IMR-90 (cell line): ENCODE results near the gene ADAMTSL2. TPM values are rescaled to one million over a fixed set of nuclear protein-coding genes. Genes with fewer than 3 reads are reported as not detected.

Source experiments
- ATAC-seq: fragments of 200-7000 bp; cut with Tn5 transposase; 2 replicates; pipeline ENCODE4 v1.9.1; 2020; ENCODE audit warnings: low read depth, mild to moderate bottlenecking, moderate library complexity
- BruUV-seq: library from RNA; stranded (reverse); fragments of 400-500 nt; replicated peaks from 2 replicates; lab custom pipeline; 2021; lab: Mats Ljungman, UMichigan
- CTCF ChIA-PET: fragments of 300-600 bp; formaldehyde crosslinking; extraction: SDS; loops from one replicate; lab custom pipeline; 2021; ENCODE audit warnings: antibody characterized with exemption; lab: Yijun Ruan, JAX
- POLR2A ChIA-PET: fragments of 300-600 bp; sonication (Branson Sonifier 250); formaldehyde crosslinking; loops from one replicate; lab custom pipeline; 2022; ENCODE audit warnings: antibody characterized with exemption; ENCODE audit not compliant: unreplicated experiment; lab: Charles Lee
- DNase-seq: peaks from one replicate; pipeline ENCODE4 v3.0.0; 2013
- H2AFZ ChIP-seq: replicated peaks from 2 replicates; pipeline ENCODE3; 2013; ENCODE audit warnings: low read length, mild to moderate bottlenecking; ENCODE audit not compliant: poor library complexity
- H2AK5ac ChIP-seq: 2 replicates; pipeline ENCODE4 v1.6.1; 2013; ENCODE audit warnings: low read depth, low read length, inconsistent platforms
- H2AK9ac ChIP-seq: replicated peaks from 2 replicates; pipeline ENCODE3; 2013; ENCODE audit warnings: mild to moderate bottlenecking, low read depth, low read length, moderate library complexity; ENCODE audit not compliant: poor library complexity
- H2BK120ac ChIP-seq: 2 replicates; pipeline ENCODE4 v1.6.1; 2013; ENCODE audit warnings: low read depth, low read length, inconsistent platforms
- H2BK15ac ChIP-seq: 3 replicates; pipeline ENCODE4 v1.6.1; 2013; ENCODE audit warnings: low read depth, low read length, inconsistent platforms
- H2BK20ac ChIP-seq: 2 replicates; pipeline ENCODE4 v1.6.1; 2013; ENCODE audit warnings: low read depth, mild to moderate bottlenecking, inconsistent platforms, low read length, moderate library complexity
- H2BK5ac ChIP-seq: 2 replicates; pipeline ENCODE4 v1.6.1; 2013; ENCODE audit warnings: mild to moderate bottlenecking, low read depth, low read length, inconsistent platforms; ENCODE audit not compliant: poor library complexity, severe bottlenecking
- H3K14ac ChIP-seq: replicated peaks from 2 replicates; pipeline ENCODE4 v1.6.1; 2013; ENCODE audit warnings: low read depth, low read length, inconsistent platforms
- H3K18ac ChIP-seq: 2 replicates; pipeline ENCODE4 v1.6.1; 2013; ENCODE audit warnings: low read depth, low read length, control low read depth
- H3K23ac ChIP-seq: 2 replicates; pipeline ENCODE4 v1.6.1; 2013; ENCODE audit warnings: low read depth, low read length, inconsistent platforms
- H3K27ac ChIP-seq: 2 replicates; pipeline ENCODE4 v1.5.1; 2013; ENCODE audit warnings: mild to moderate bottlenecking, control low read depth, low read length; ENCODE audit not compliant: insufficient read depth
- H3K27me3 ChIP-seq: 2 replicates; pipeline ENCODE4 v1.6.1; 2013; ENCODE audit warnings: low read length; ENCODE audit not compliant: control insufficient read depth, insufficient read depth
- H3K36me3 ChIP-seq: 2 replicates; pipeline ENCODE4 v1.6.1; 2013; ENCODE audit warnings: low read length, mixed read lengths; ENCODE audit not compliant: control insufficient read depth, insufficient read depth
- H3K4ac ChIP-seq: 2 replicates; pipeline ENCODE4 v1.6.1; 2013; ENCODE audit warnings: low read depth, low read length, inconsistent platforms
- H3K4me1 ChIP-seq: 2 replicates; pipeline ENCODE4 v1.6.1; 2013; ENCODE audit warnings: low read length, mixed read lengths; ENCODE audit not compliant: control insufficient read depth, insufficient read depth
- H3K4me2 ChIP-seq: 2 replicates; pipeline ENCODE4 v1.6.1; 2013; ENCODE audit warnings: low read depth, mild to moderate bottlenecking, control low read depth, low read length, moderate library complexity
- H3K4me3 ChIP-seq: 2 replicates; pipeline ENCODE4 v1.5.1; 2013; ENCODE audit warnings: low read depth, mild to moderate bottlenecking, control low read depth, low read length, moderate library complexity; ENCODE audit not compliant: insufficient read depth
- H3K56ac ChIP-seq: 2 replicates; pipeline ENCODE4 v1.6.1; 2013; ENCODE audit warnings: low read length, inconsistent platforms; ENCODE audit not compliant: insufficient read depth; ENCODE audit errors: extremely low read depth
- H3K79me1 ChIP-seq, 2 experiments: 2 replicates each; pipeline ENCODE4 v1.6.1; 2013; ENCODE audit warnings: low read length in 2 of 2, inconsistent platforms in 1 of 2, low read depth in 1 of 2
- H3K9ac ChIP-seq: 2 replicates; pipeline ENCODE4 v1.6.1; 2013; ENCODE audit warnings: low read depth, low read length, control low read depth
- H3K9me1 ChIP-seq: 2 replicates; pipeline ENCODE4 v1.6.1; 2013; ENCODE audit warnings: low read length, inconsistent platforms; ENCODE audit not compliant: insufficient read depth
- H3K9me3 ChIP-seq: 2 replicates; pipeline ENCODE4 v1.6.1; 2013; ENCODE audit warnings: low read length; ENCODE audit not compliant: control insufficient read depth, insufficient read depth
- H4K20me1 ChIP-seq: 2 replicates; pipeline ENCODE4 v1.6.1; 2013; ENCODE audit warnings: low read length, inconsistent platforms; ENCODE audit not compliant: insufficient read depth
- H4K5ac ChIP-seq: 2 replicates; pipeline ENCODE4 v1.6.1; 2013; ENCODE audit warnings: mild to moderate bottlenecking, low read depth, low read length, control low read depth
- H4K8ac ChIP-seq, 2 experiments: 2 replicates each; pipeline ENCODE4 v1.6.1; 2013; ENCODE audit warnings: low read depth in 2 of 2, low read length in 2 of 2, control low read depth in 1 of 2, inconsistent platforms in 1 of 2
- H4K91ac ChIP-seq: 2 replicates; pipeline ENCODE4 v1.6.1; 2013; ENCODE audit warnings: low read depth, low read length, inconsistent platforms; ENCODE audit not compliant: insufficient read depth
- MAZ ChIP-seq: IDR thresholded peaks from 2 replicates; pipeline ENCODE4 v1.6.1; 2012; ENCODE audit warnings: low read depth, mild to moderate bottlenecking, low read length, improper control_type of control experiment, moderate library complexity, borderline replicate concordance
- MXI1 ChIP-seq: IDR thresholded peaks from 2 replicates; pipeline ENCODE4 v1.6.1; 2012; ENCODE audit warnings: low read depth, mild to moderate bottlenecking, low read length, moderate library complexity, borderline replicate concordance
- USF2 ChIP-seq: fragments of 150-350 bp; IDR thresholded peaks from 2 replicates; pipeline ENCODE4 v1.6.1; 2017; ENCODE audit warnings: mild to moderate bottlenecking, antibody characterized with exemption, low read length, low read depth
- WGBS, 2 experiments: methylation state at CpG; one replicate each; pipeline versions ENCODE4 v1.1.5 to v1.1.7; 2013; ENCODE audit warnings: missing lambda C conversion rate in 2 of 2; ENCODE audit not compliant: insufficient read length in 1 of 2; ENCODE audit errors: extremely low coverage in 2 of 2; 5-methylcytosine and 5-hydroxymethylcytosine counted together
- dilution Hi-C: fragments of 300-500 bp; cut with HindIII; formaldehyde crosslinking; loops from one replicate; pipeline ENCODE4 v1.14.3; 2018; ENCODE audit warnings: low sequenced_read_pairs; ENCODE audit not compliant: unreplicated experiment
- in situ Hi-C: fragments of 300-500 bp; cut with MboI; formaldehyde crosslinking; loops from 3 replicates; pipeline ENCODE4 v1.14.3; 2019; ENCODE audit warnings: low sequenced_read_pairs, inconsistent platforms, mixed read lengths
- intact Hi-C: fragments of 100-400 bp; cut with micrococcal nuclease; formaldehyde crosslinking; loops from 2 replicates; pipeline ENCODE4 v1.10.0; 2022
- polyA plus RNA-seq, 3 experiments: library from polyadenylated mRNA; depleted of rRNA; stranded (reverse); fragments of >200 nt; gene quantifications; 2 replicates each; pipeline ENCODE4 v1.2.3, GENCODE V29; 2012; ENCODE audit warnings: low replicate concordance in 1 of 3
- total RNA-seq: library from RNA; depleted of rRNA; stranded (reverse); fragments of >200 nt; gene quantifications from 2 replicates; pipeline ENCODE4 v1.2.3, GENCODE V29; 2012

Gene ADAMTSL2
- total and polyA plus RNA-seq, 2 of the 4 experiments (the other 2 are of a cell fraction) = not detected

DNA sequence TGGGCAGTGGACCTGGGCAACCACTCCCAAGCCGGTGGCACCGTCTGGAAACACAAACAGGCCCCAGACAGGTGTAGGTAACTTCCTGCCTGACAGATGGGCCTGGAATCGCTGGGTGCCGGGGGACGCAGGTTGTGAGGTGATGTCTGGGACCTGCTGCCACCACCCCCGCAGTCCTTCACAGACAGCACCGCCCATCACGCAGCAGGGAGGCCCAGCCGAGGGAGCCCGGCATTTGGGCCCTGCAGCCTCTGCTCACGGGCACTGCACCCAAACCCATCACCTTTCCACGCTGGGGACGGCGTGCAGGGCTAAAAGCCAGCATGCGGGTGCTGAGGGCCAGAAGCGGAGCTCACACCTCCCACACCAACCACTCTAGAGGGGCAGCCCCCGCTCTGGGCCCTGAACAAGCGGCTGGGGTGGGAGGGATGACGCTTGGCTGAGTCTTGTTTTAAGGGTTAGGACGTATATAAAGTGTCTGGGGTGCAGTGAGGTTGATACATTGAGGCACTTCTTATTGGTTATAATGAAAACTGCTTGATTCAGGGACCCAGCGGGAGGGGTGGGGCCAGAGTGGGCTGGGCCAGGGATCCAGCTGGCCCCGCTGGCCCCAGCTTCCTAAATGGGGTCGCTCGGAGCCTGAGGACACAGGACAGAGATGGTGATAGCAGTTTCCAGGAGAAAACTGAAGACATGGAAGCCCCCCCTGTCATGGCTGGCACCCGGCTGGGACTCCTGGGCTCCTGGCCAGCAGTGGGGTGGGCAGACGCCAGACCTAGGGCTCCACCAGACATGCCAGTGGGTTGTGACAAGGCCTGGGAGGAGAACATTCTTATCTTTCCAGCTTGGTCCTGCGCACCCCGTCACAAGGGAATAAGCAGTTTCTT lies 21.0 kb upstream of the ADAMTSL2 start:
- 47% methylated on average over 6 of the region's 28 CpGs; no CpG with 5 or more reads in 1 of the 2 experiments for WGBS, 2 experiments
- peaks cover 3% of the 10 kb centered on the region; the same call in 1 of the 2 replicates for H4K20me1 ChIP-seq
- no peak overlapping the region for H2BK20ac ChIP-seq
- peaks cover 5% of the 10 kb centered on the region; the same call in 1 of the 2 replicates for H3K4me1 ChIP-seq
- no peak overlapping the region for H4K5ac ChIP-seq
- peaks cover 44% of the 10 kb centered on the region; the same call in 1 of the 2 replicates for H3K27me3 ChIP-seq
- H3K9me3 ChIP-seq = no peaks in the 10 kb centered on the region
- TF ChIP-seq MXI1 = no peak
- TF ChIP-seq MAZ = no peak
- TF ChIP-seq USF2 = no peak
- H2AFZ ChIP-seq = no peak overlapping the region
- no peak for ATAC-seq
- no peaks in the 10 kb centered on the region for H3K36me3 ChIP-seq
- H4K8ac ChIP-seq = no peak overlapping the region
- H3K18ac ChIP-seq = no peak overlapping the region
- H3K9ac ChIP-seq = no peak overlapping the region
- no peaks in the 10 kb centered on the region for H3K79me1 ChIP-seq
- no peak overlapping the region for H3K23ac ChIP-seq
- no peak overlapping the region for H4K91ac ChIP-seq
- CTCF ChIA-PET = no interaction called here
- in situ Hi-C loops = no loop called here
- no peak overlapping the region for H3K14ac ChIP-seq
- no peak overlapping the region for H3K4ac ChIP-seq
- peaks cover 6% of the 10 kb centered on the region; the same call in 1 of the 2 replicates for H3K9me1 ChIP-seq
- POLR2A ChIA-PET = no interaction called here
- no peak overlapping the region for H3K4me2 ChIP-seq
- no peak for DNase-seq
- H2AK9ac ChIP-seq = no peak overlapping the region
- no peak overlapping the region for H2AK5ac ChIP-seq
- intact Hi-C loops = no loop called here
- no peak overlapping the region for H3K4me3 ChIP-seq
- H2BK120ac ChIP-seq = no peak overlapping the region
- BruUV-seq = no TSS peak
- H3K27ac ChIP-seq = no peak overlapping the region
- no peak overlapping the region for H3K56ac ChIP-seq
- dilution Hi-C loops = no loop called here
- H2BK15ac ChIP-seq = no peak overlapping the region
- no peak overlapping the region for H2BK5ac ChIP-seq
